OCI-LY3 (cell line): ENCODE data around the gene OSBPL6.

ENCODE experiments used
- H2AFZ ChIP-seq: fragments of 200-600, 300-600 bp; shearing (Covaris generic); 2 replicates; pipeline ENCODE4 v1.6.0; 2014; ENCODE audit warnings: antibody characterized with exemption, low read depth, low read length
- H3K27ac ChIP-seq: fragments of 200-600, 300-600 bp; sonication (generic); 2 replicates; pipeline ENCODE4 v1.5.1; 2014; ENCODE audit warnings: mild to moderate bottlenecking, low read length, moderate library complexity, mixed read lengths
- H3K27me3 ChIP-seq: fragments of 200-600, 300-600 bp; sonication (generic); 2 replicates; pipeline ENCODE4 v1.6.1; 2014; ENCODE audit warnings: low read depth, low read length, mixed read lengths
- H3K36me3 ChIP-seq: fragments of 200-600, 300-600 bp; sonication (generic); replicated peaks from 2 replicates; pipeline ENCODE3; 2014; ENCODE audit warnings: low read depth, low read length, mixed read lengths
- H3K4me1 ChIP-seq: fragments of 300-600, 200-600 bp; sonication (generic); 2 replicates; pipeline ENCODE4 v1.6.1; 2014; ENCODE audit warnings: low read length, mixed read lengths
- H3K4me2 ChIP-seq: fragments of 200-600, 300-600 bp; sonication (generic); 2 replicates; pipeline ENCODE4 v1.6.1; 2014; ENCODE audit warnings: low read length, mixed read lengths
- H3K4me3 ChIP-seq: fragments of 300-600, 200-600 bp; sonication (generic); 2 replicates; pipeline ENCODE4 v1.5.1; 2014; ENCODE audit warnings: antibody characterized with exemption, mild to moderate bottlenecking, low read length, moderate library complexity
- H3K79me2 ChIP-seq: fragments of 300-600, 200-600 bp; shearing (Covaris generic); 2 replicates; pipeline ENCODE4 v1.6.1; 2014; ENCODE audit warnings: mild to moderate bottlenecking, low read length, mixed read lengths
- H3K9ac ChIP-seq: fragments of 300-600, 200-600 bp; shearing (Covaris generic); 2 replicates; pipeline ENCODE4 v1.6.0; 2014; ENCODE audit warnings: mild to moderate bottlenecking, low read length, moderate library complexity
- H3K9me3 ChIP-seq: fragments of 200-600, 300-600 bp; shearing (Covaris generic); 2 replicates; pipeline ENCODE4 v1.6.1; 2014; ENCODE audit warnings: low read length, mixed read lengths; ENCODE audit not compliant: insufficient read depth
- H4K20me1 ChIP-seq: fragments of 200-600, 300-600 bp; sonication (generic); 2 replicates; pipeline ENCODE4 v1.6.1; 2016; ENCODE audit warnings: low read length, mixed read lengths; ENCODE audit not compliant: insufficient read depth
- EZH2phosphoT487 ChIP-seq: fragments of 200-600 bp; shearing (Covaris generic); IDR thresholded peaks from 2 replicates; pipeline ENCODE4 v1.6.1; 2018; ENCODE audit warnings: antibody characterized with exemption, mixed run types, low read depth
- TF ChIP-seq, protein P1 (sequence below): fragments of 200-600, 300-600 bp; sonication (generic); IDR thresholded peaks from 2 replicates; pipeline ENCODE4 v1.5.1; 2014; ENCODE audit warnings: antibody characterized with exemption, low read length, low read depth

Gene OSBPL6

DNA sequence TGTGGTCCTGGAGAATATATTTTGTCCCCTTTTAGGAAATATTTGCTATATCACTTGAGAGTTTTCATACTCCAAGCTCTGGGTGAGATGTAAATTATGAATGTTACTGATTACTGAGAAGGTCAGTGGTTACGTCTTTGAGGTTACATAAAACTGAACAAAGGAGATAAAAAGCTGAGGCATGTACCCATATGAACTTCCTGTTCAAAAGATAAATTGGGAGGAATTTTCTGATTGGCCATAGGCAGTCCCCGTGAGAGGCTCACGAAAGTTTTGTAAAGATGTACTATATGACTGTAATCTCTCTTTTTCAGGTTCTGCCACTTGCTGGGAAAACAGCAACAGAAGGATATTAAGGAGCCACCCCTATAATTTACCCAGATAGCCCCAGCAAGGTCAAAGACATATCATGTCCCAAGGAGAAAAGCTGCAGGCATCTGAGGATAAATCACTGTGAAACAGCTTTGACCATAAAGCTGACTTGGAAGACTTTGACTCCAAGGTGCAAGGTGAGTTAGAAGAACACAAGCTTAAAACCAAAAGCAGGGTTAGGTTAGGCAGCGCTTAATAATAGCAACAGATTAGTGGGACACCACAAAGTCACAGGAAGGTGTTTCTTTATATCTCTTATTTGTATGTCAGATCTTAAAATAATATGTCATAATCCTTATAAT, 90.4 kb downstream of the OSBPL6 start:
- H3K4me3 ChIP-seq = no peak overlapping the region
- H3K27me3 ChIP-seq = no peaks in the 10 kb centered on the region
- no peak overlapping the region for H2AFZ ChIP-seq
- TF ChIP-seq, protein P1, sequence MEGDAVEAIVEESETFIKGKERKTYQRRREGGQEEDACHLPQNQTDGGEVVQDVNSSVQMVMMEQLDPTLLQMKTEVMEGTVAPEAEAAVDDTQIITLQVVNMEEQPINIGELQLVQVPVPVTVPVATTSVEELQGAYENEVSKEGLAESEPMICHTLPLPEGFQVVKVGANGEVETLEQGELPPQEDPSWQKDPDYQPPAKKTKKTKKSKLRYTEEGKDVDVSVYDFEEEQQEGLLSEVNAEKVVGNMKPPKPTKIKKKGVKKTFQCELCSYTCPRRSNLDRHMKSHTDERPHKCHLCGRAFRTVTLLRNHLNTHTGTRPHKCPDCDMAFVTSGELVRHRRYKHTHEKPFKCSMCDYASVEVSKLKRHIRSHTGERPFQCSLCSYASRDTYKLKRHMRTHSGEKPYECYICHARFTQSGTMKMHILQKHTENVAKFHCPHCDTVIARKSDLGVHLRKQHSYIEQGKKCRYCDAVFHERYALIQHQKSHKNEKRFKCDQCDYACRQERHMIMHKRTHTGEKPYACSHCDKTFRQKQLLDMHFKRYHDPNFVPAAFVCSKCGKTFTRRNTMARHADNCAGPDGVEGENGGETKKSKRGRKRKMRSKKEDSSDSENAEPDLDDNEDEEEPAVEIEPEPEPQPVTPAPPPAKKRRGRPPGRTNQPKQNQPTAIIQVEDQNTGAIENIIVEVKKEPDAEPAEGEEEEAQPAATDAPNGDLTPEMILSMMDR = no peak
- no peak for TF ChIP-seq EZH2phosphoT487
- H3K79me2 ChIP-seq = no peaks in the 10 kb centered on the region
- H3K9me3 ChIP-seq = no peaks in the 10 kb centered on the region
- no peaks in the 10 kb centered on the region for H3K36me3 ChIP-seq
- no peak overlapping the region for H3K9ac ChIP-seq
- no peak overlapping the region for H3K27ac ChIP-seq
- no peaks in the 10 kb centered on the region for H4K20me1 ChIP-seq
- H3K4me2 ChIP-seq = no peak overlapping the region
- H3K4me1 ChIP-seq = no peaks in the 10 kb centered on the region

GRCh38 chr2:178285287-178285615, 90.9 kb downstream of the OSBPL6 start:
- no peak overlapping the region for H3K9ac ChIP-seq
- H4K20me1 ChIP-seq = no peaks in the 10 kb centered on the region
- no peak overlapping the region for H2AFZ ChIP-seq
- H3K4me1 ChIP-seq = no peaks in the 10 kb centered on the region
- no peaks in the 10 kb centered on the region for H3K36me3 ChIP-seq
- H3K4me3 ChIP-seq = no peak overlapping the region
- H3K27ac ChIP-seq = no peak overlapping the region
- H3K4me2 ChIP-seq = no peak overlapping the region
- no peaks in the 10 kb centered on the region for H3K79me2 ChIP-seq
- no peaks in the 10 kb centered on the region for H3K9me3 ChIP-seq
- TF ChIP-seq, protein P1 = no peak
- TF ChIP-seq EZH2phosphoT487 = no peak
- no peaks in the 10 kb centered on the region for H3K27me3 ChIP-seq

DNA sequence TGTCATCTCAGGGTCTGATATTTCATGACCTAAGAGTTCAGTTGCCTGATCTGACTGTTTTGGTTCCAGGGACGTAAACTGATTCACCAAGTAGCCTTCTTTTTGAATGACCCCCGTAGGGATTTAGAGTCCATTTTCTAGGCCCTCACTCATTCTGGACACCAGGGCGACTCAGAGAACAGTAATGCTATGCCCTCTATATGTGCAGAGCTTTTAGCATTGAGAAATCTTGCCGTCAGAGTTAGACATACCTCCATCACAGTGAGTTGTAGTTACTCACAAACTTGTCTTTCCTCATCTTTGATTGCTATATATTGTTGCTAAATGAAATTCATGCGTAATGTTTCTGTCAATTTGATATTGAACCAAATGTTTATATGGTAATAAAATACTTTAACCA, 92.3 kb downstream of the OSBPL6 start:
- H3K4me1 ChIP-seq = no peaks in the 10 kb centered on the region
- no peak overlapping the region for H2AFZ ChIP-seq

DNA sequence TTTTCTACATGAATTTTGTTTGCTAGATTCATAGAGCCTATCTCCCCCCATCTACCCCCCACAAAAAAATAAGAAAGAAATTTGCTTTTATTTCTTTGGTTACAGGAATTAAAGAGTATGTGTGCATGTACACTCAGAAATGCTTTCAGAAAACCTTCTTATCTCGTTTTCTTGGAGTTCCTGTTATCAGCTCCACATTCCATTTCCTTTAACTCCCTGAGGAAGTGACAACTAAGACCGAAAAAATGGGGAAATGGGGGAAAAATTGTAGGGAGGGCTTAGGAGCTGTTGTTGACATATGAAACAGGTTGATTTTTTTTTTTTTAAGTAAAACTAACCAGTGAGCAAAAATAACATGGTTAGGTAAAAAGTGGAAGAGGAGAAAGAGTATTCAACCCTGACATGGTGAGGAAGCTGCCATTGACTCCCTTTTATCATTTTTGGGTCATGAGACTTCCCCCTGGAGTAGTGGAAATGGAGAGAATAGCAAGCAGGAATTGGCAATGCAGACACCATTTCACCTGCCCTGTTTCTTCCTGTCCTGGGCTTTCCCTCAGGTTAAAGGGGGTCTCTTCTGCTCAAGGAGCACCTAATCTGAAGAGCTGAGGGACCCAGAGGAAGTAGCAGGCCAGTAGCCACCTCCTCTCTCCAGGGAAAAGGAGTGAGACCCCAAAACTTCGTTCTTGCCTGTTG, 93.5 kb downstream of the OSBPL6 start:
- no peaks in the 10 kb centered on the region for H3K4me1 ChIP-seq
- no peak overlapping the region for H2AFZ ChIP-seq
- TF ChIP-seq EZH2phosphoT487 = no peak
- TF ChIP-seq, protein P1 = no peak
- H3K4me2 ChIP-seq = no peak overlapping the region
- H3K27ac ChIP-seq = no peak overlapping the region
- no peak overlapping the region for H3K9ac ChIP-seq
- no peaks in the 10 kb centered on the region for H3K36me3 ChIP-seq
- no peaks in the 10 kb centered on the region for H3K79me2 ChIP-seq
- peaks cover 4% of the 10 kb centered on the region; the same call in 1 of the 2 replicates for H3K27me3 ChIP-seq
- H3K4me3 ChIP-seq = no peak overlapping the region
- H4K20me1 ChIP-seq = no peaks in the 10 kb centered on the region
- no peaks in the 10 kb centered on the region for H3K9me3 ChIP-seq

More for the DNA sequence above, 92.3 kb downstream of the OSBPL6 start:
- Histone ChIP-seq H3K4me2 (no peak overlapping the region), H3K4me3 (no peak overlapping the region), H3K27me3 (no peaks in the 10 kb centered on the region; the same call in 1 of the 2 replicates), H4K20me1 (no peaks in the 10 kb centered on the region), H3K27ac (no peak overlapping the region), H3K9ac (no peak overlapping the region), H3K36me3 (no peaks in the 10 kb centered on the region), H3K9me3 (no peaks in the 10 kb centered on the region), H3K79me2 (no peaks in the 10 kb centered on the region)
- no peak for TF ChIP-seq EZH2phosphoT487
- TF ChIP-seq, protein P1 = no peak
